HCT116 (cell line): ENCODE measurements around the gene CACNA1A.

Source experiments
- EZH2 ChIP-seq: fragments of 200-600 bp; sonication (generic); IDR thresholded peaks from 2 replicates; pipeline ENCODE4 v1.6.1; 2017; ENCODE audit warnings: antibody characterized with exemption, mixed run types
- EZH2phosphoT487 ChIP-seq: fragments of 200-600 bp; IDR thresholded peaks from 2 replicates; pipeline ENCODE4 v1.6.1; 2018; ENCODE audit warnings: antibody characterized with exemption, borderline replicate concordance
- POLR2AphosphoS5 ChIP-seq: IDR thresholded peaks from 2 replicates; pipeline ENCODE4 v1.6.1; 2011; ENCODE audit warnings: mild to moderate bottlenecking, low read depth, low read length, moderate library complexity
- SIN3A ChIP-seq: IDR thresholded peaks from 2 replicates; pipeline ENCODE4 v1.6.1; 2012; ENCODE audit warnings: low read depth
- TF ChIP-seq, protein P1 (sequence below), 3 experiments: fragments of 200-600 bp in 1 of 3; sonication (generic) in 1 of 3; IDR thresholded peaks in 2 of 3; conservative IDR thresholded peaks in 1 of 3; 2 replicates each; pipeline ENCODE4 v1.5.1; 2012 to 2017; ENCODE audit warnings: low read depth in 2 of 3, low read length in 2 of 3, antibody characterized with exemption in 1 of 3, borderline replicate concordance in 1 of 3, control low read depth in 1 of 3, mild to moderate bottlenecking in 1 of 3, mixed read lengths in 1 of 3, mixed run types in 1 of 3, moderate library complexity in 1 of 3; ENCODE audit not compliant: insufficient read depth in 1 of 3
- TF ChIP-seq, protein P2 (sequence below): IDR thresholded peaks from 2 replicates; pipeline ENCODE4 v1.6.1; 2012
- TF ChIP-seq, protein P3 (sequence below): IDR thresholded peaks from 2 replicates; pipeline ENCODE4 v1.6.1; 2012; ENCODE audit warnings: low read depth

DNA sequence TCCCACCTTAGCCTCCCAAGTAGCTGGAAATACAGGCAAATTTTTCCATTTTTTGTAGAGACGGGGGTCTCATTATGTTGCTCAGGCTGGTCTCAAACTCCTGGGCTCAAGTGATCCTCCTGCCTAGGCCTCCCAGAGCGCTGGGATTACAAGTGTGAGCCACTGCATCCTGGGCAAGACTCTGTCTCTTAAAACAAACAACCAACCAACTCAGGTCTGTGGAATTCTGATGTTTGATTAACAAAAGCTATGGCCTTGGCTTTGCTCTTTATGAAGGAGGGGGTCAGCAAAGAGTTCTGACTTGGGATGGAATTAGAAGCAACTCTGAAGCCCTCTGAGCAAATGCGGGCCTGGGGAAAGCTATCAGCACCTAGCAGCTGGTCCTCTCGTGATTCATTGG lies 238.4 kb downstream of the CACNA1A start:
- TF ChIP-seq, protein P1, sequence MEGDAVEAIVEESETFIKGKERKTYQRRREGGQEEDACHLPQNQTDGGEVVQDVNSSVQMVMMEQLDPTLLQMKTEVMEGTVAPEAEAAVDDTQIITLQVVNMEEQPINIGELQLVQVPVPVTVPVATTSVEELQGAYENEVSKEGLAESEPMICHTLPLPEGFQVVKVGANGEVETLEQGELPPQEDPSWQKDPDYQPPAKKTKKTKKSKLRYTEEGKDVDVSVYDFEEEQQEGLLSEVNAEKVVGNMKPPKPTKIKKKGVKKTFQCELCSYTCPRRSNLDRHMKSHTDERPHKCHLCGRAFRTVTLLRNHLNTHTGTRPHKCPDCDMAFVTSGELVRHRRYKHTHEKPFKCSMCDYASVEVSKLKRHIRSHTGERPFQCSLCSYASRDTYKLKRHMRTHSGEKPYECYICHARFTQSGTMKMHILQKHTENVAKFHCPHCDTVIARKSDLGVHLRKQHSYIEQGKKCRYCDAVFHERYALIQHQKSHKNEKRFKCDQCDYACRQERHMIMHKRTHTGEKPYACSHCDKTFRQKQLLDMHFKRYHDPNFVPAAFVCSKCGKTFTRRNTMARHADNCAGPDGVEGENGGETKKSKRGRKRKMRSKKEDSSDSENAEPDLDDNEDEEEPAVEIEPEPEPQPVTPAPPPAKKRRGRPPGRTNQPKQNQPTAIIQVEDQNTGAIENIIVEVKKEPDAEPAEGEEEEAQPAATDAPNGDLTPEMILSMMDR (IDR thresholded peaks at IDR 0.05 in 2 of 3, conservative IDR thresholded peaks at IDR 0.05 in 1 of 3; ENCODE audit: borderline replicate concordance in 1 of 3, insufficient read depth in 1 of 3, low read depth in 2 of 3, low read length in 2 of 3), result no peak
- TF ChIP-seq EZH2, result no peak
- TF ChIP-seq, protein P2, sequence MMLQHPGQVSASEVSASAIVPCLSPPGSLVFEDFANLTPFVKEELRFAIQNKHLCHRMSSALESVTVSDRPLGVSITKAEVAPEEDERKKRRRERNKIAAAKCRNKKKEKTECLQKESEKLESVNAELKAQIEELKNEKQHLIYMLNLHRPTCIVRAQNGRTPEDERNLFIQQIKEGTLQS, result no peak
- TF ChIP-seq POLR2AphosphoS5, result no peak
- TF ChIP-seq EZH2phosphoT487, result no peak
- no peak for TF ChIP-seq SIN3A
- TF ChIP-seq, protein P3, sequence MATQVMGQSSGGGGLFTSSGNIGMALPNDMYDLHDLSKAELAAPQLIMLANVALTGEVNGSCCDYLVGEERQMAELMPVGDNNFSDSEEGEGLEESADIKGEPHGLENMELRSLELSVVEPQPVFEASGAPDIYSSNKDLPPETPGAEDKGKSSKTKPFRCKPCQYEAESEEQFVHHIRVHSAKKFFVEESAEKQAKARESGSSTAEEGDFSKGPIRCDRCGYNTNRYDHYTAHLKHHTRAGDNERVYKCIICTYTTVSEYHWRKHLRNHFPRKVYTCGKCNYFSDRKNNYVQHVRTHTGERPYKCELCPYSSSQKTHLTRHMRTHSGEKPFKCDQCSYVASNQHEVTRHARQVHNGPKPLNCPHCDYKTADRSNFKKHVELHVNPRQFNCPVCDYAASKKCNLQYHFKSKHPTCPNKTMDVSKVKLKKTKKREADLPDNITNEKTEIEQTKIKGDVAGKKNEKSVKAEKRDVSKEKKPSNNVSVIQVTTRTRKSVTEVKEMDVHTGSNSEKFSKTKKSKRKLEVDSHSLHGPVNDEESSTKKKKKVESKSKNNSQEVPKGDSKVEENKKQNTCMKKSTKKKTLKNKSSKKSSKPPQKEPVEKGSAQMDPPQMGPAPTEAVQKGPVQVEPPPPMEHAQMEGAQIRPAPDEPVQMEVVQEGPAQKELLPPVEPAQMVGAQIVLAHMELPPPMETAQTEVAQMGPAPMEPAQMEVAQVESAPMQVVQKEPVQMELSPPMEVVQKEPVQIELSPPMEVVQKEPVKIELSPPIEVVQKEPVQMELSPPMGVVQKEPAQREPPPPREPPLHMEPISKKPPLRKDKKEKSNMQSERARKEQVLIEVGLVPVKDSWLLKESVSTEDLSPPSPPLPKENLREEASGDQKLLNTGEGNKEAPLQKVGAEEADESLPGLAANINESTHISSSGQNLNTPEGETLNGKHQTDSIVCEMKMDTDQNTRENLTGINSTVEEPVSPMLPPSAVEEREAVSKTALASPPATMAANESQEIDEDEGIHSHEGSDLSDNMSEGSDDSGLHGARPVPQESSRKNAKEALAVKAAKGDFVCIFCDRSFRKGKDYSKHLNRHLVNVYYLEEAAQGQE, result no peak
